Neural progenitor cell (in vitro differentiated cells): ENCODE results near the gene UBXN6.

Source experiments
- CTCF ChIP-seq: fragments of 200-600 bp; sonication (generic); IDR thresholded peaks from 2 replicates; pipeline ENCODE4 v1.5.1; 2017; ENCODE audit warnings: antibody characterized with exemption, mild to moderate bottlenecking
- EZH2 ChIP-seq: fragments of 200-600 bp; sonication (generic); IDR thresholded peaks from 2 replicates; pipeline ENCODE4 v1.6.1; 2017; ENCODE audit warnings: antibody characterized with exemption, mild to moderate bottlenecking, moderate library complexity

- TF ChIP-seq EZH2 (no peak), CTCF (no peak)
Observed at GRCh38 chr19:4477034-4477801, 19.6 kb upstream of the UBXN6 start.
